AG10803 (cell line): ENCODE results near the gene RECQL5.
A peak's percentile ranks its signal among the peaks of the same experiment; 100 is the strongest.

ENCODE experiments used
- DNase-seq: peaks from one replicate; pipeline ENCODE4 v3.0.0; 2010; ENCODE audit warnings: low read depth
- H3K4me3 ChIP-seq: 2 replicates; pipeline ENCODE4 v1.5.1; 2011; ENCODE audit warnings: mild to moderate bottlenecking, low read length, control low read depth
- CTCF ChIP-seq: conservative IDR thresholded peaks from 2 replicates; pipeline ENCODE4 v1.5.1; 2011; ENCODE audit warnings: mild to moderate bottlenecking, low read length, control low read depth, inconsistent platforms

Gene RECQL5

DNA sequence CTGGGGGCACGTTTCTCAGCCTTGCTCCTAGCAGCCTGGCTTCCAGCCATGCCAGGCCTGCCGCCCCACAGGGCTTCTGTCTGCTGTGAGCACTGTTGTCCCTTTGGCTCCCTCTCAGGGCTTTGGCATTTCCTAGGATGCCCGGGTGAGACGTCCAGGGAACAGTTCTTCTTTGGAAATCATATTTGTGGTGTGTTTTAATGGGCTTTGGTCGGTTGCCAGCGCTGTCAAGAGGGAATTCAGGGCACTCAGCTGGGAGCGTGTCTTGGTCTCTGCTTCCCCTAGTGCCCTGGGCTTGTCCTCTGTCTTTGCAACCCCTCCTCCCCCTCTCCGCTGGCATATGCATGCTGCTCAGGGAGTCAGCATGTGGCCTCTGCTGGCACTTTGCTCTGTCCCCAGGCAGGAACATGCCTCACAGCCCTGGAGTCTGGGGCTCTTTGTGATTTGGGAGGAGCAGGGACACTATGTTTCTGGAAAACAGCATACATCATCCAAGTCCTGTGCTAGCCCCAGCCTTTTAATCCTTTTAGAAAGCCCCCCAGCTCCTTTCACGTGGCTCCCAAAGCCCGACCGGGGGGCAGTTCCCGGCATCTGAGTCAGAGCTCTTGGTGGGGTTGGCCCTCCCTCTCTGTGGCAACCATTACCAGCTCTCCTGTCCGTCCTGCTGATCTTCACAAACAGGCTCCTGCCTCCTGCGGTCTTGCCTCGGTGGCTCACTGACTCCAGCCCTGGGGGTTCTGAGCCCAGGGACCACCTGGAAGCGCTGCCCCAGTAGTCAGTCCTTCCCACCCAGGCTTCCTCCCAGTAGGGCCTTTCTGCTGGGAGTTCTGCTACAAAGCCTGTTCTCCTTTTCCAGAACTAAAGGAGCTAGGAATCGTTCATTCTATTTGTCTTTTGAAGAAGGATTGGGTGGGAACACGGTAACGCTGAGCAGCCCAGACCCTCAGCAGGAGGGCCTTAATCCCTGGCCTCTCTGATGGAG, 26.8 kb upstream of the RECQL5 start:
- peak; percentile 49 for TF ChIP-seq CTCF
- DNase-seq = peak; percentile 98
- H3K4me3 ChIP-seq = no peak overlapping the region

- H3K4me3 ChIP-seq = no peak overlapping the region
- no peak for DNase-seq
- no peak for TF ChIP-seq CTCF
Observed at GRCh38 chr17:75692976-75693375, 26.0 kb upstream of the RECQL5 start.

- H3K4me3 ChIP-seq = no peak overlapping the region
- TF ChIP-seq CTCF = no peak
- no peak for DNase-seq
Observed at GRCh38 chr17:75691801-75692626, 25.1 kb upstream of the RECQL5 start.

DNA sequence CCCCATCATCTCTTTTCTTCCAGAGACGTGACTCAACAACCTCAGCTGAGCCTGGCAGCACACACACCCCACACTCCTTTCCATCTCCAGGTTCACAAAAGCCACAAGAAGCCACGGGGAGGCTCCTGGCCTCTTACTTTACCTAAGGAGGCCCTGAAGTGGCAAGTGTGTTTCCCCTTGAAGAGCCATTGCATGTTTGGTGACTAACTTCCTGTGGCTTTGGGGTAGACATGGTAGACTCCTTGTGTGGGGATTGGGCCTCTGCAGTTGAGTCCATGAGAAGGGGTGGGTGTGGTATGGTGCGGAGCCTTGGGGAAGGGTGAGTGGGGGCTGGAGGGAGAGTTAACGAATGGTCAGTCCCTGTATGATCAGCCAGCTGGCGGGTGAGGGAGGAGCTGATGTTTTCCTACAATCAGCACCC, 24.4 kb upstream of the RECQL5 start:
- H3K4me3 ChIP-seq = no peak overlapping the region
- peak; percentile 33 for DNase-seq
- TF ChIP-seq CTCF = no peak

GRCh38 chr17:75689441-75689873, 22.5 kb upstream of the RECQL5 start:
- H3K4me3 ChIP-seq = no peak overlapping the region
- no peak for DNase-seq
- TF ChIP-seq CTCF = no peak

DNA sequence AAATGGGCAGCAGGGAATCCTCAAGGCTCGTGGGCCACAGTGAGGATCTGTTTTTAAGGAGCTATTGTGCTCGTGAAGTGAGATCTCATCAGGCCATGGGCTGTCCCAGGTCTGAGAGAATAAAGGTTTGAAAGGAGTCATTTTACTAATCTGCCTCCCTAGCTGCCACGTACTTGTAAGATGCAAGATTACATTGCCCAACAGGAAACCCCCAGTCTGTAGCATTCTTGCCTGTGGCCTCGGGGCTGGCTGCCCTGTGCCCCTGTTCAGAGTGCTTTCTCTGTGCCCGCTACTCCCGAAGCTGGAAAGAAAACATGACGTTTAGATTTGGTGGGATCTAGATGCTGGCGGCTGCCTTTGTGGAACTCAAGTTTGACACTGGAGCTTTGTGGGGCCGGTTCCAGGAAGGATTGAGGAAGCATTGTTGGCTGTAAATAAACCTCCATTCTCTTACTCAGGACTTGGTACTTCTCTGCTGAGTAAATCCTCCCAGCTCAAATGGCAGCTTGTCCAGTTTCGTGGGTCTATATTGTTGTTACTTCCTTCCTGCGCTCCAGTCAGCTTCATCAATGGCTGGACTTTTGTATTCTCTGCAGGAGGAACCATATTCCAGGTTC, 21.4 kb upstream of the RECQL5 start:
- no peak for TF ChIP-seq CTCF
- peak; percentile 72 for DNase-seq
- H3K4me3 ChIP-seq = no peak overlapping the region
